ENCODE measurements around the gene ZAP70.

ZAP70 gene

GRCh38 chr2:97717613-97717995 lies 4.2 kb downstream of the ZAP70 start:
- no peak for DNase-seq (ENCODE audit: low read depth)

- no peak for DNase-seq (ENCODE audit: low read depth)
Measured at GRCh38 chr2:97718051-97718882, 4.9 kb downstream of the ZAP70 start.

GRCh38 chr2:97718942-97719341 lies 5.6 kb downstream of the ZAP70 start:
- no peak for DNase-seq (ENCODE audit: low read depth)

- DNase-seq (ENCODE audit: low read depth), result no peak
Measured at GRCh38 chr2:97719362-97720155, 6.2 kb downstream of the ZAP70 start.

- DNase-seq (ENCODE audit: low read depth), result no peak
Measured at GRCh38 chr2:97720746-97721145, 7.4 kb downstream of the ZAP70 start.

GRCh38 chr2:97722227-97722626 lies 8.9 kb downstream of the ZAP70 start:
- DNase-seq (ENCODE audit: low read depth), result no peak

GRCh38 chr2:97723156-97724072 lies 10.0 kb downstream of the ZAP70 start:
- DNase-seq (ENCODE audit: low read depth), result no peak

- no peak for DNase-seq (ENCODE audit: low read depth)
Measured at GRCh38 chr2:97724073-97724410, 10.7 kb downstream of the ZAP70 start.

- no peak for DNase-seq (ENCODE audit: low read depth)
Measured at GRCh38 chr2:97724501-97724900, 11.1 kb downstream of the ZAP70 start.

- no peak for DNase-seq (ENCODE audit: low read depth)
Measured at GRCh38 chr2:97724946-97725688, 11.7 kb downstream of the ZAP70 start.

- no peak for DNase-seq (ENCODE audit: low read depth)
Measured at GRCh38 chr2:97726261-97727064, 13.1 kb downstream of the ZAP70 start.

- no peak for DNase-seq (ENCODE audit: low read depth)
Measured at GRCh38 chr2:97727296-97727695, 13.9 kb downstream of the ZAP70 start.

- no peak for DNase-seq (ENCODE audit: low read depth)
Measured at GRCh38 chr2:97728091-97728731, 14.8 kb downstream of the ZAP70 start.

- no peak for DNase-seq (ENCODE audit: low read depth)
Measured at GRCh38 chr2:97730245-97730644, 16.9 kb downstream of the ZAP70 start.

- no peak for DNase-seq (ENCODE audit: low read depth)
Measured at GRCh38 chr2:97731274-97732020, 18.1 kb downstream of the ZAP70 start.

- no peak for DNase-seq (ENCODE audit: low read depth)
Measured at GRCh38 chr2:97732436-97733340, 19.3 kb downstream of the ZAP70 start.

GRCh38 chr2:97733341-97734035 lies 20.1 kb downstream of the ZAP70 start:
- no peak for DNase-seq (ENCODE audit: low read depth)

Data from HS-5 (cell line).